HUES64 (cell line): ENCODE results near the gene AHCYL1.

ENCODE experiments used
- H3K27ac ChIP-seq: 2 replicates; pipeline ENCODE4 v1.7.0; 2013; ENCODE audit warnings: low read depth, low read length, inconsistent platforms
- H3K27me3 ChIP-seq: 2 replicates; pipeline ENCODE4 v1.6.1; 2013; ENCODE audit warnings: mild to moderate bottlenecking, low read length; ENCODE audit not compliant: insufficient read depth
- H3K36me3 ChIP-seq: 2 replicates; pipeline ENCODE4 v1.6.1; 2013; ENCODE audit warnings: mild to moderate bottlenecking, low read length; ENCODE audit not compliant: insufficient read depth
- H3K4me1 ChIP-seq: 2 replicates; pipeline ENCODE4 v1.6.1; 2013; ENCODE audit warnings: mild to moderate bottlenecking, low read length, moderate library complexity; ENCODE audit not compliant: insufficient read depth
- H3K4me3 ChIP-seq: 2 replicates; pipeline ENCODE4 v1.5.1; 2013; ENCODE audit warnings: mild to moderate bottlenecking, low read length, moderate library complexity
- H3K9ac ChIP-seq: 2 replicates; pipeline ENCODE4 v1.6.1; 2013; ENCODE audit warnings: mild to moderate bottlenecking, low read depth, low read length
- H3K9me3 ChIP-seq: 2 replicates; pipeline ENCODE4 v1.6.1; 2013; ENCODE audit warnings: low read depth, low read length; ENCODE audit not compliant: insufficient read depth
- WGBS: fragments of 150-250, 120-280 bp; methylation state at CpG from one replicate; pipeline ENCODE4 v1.1.7; 2013; ENCODE audit warnings: missing lambda C conversion rate; 5-methylcytosine and 5-hydroxymethylcytosine counted together

The AHCYL1 gene

DNA sequence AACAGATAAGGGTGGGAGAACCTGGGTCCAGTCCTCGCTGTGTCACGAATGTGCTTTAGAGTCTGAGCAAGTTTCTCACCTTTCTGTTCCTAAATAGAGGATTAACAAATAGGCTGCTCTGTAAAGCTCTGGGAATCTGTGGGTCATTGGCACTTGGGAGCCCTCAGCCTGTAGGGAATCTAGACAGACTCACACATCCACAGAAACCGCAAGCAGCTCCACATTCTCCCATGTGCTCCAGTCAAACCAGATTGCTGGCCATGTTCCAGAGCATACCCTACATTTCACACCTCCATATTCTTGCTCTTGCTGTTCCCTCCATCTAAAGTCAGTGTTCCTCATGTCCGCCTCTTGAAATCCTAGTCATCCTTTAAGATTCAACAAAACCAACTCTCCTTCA, 7.8 kb upstream of the AHCYL1 start:
- Histone ChIP-seq H3K4me1 (no peaks in the 10 kb centered on the region), H3K9ac (no peak overlapping the region), H3K4me3 (no peak overlapping the region), H3K36me3 (no peaks in the 10 kb centered on the region), H3K9me3 (no peaks in the 10 kb centered on the region), H3K27me3 (no peaks in the 10 kb centered on the region), H3K27ac (no peak overlapping the region)
- WGBS: 98% methylated on average over 4 of the region's 4 CpGs

- H3K27me3 ChIP-seq: no peaks in the 10 kb centered on the region
- H3K36me3 ChIP-seq: no peaks in the 10 kb centered on the region
- no peak overlapping the region for H3K27ac ChIP-seq
- no peak overlapping the region for H3K9ac ChIP-seq
- H3K4me1 ChIP-seq: no peaks in the 10 kb centered on the region
- H3K4me3 ChIP-seq: no peak overlapping the region
- WGBS: 94% methylated on average over 8 of the region's 8 CpGs
- no peaks in the 10 kb centered on the region for H3K9me3 ChIP-seq
These were observed 7.3 kb upstream of the AHCYL1 start for GRCh38 chr1:109977225-109977624.

GRCh38 chr1:109977657-109978378, 6.7 kb upstream of the AHCYL1 start:
- H3K27ac ChIP-seq: no peak overlapping the region
- 93% methylated on average over 12 of the region's 12 CpGs for WGBS

GRCh38 chr1:109978761-109979488, 5.6 kb upstream of the AHCYL1 start:
- H3K27me3 ChIP-seq: no peaks in the 10 kb centered on the region
- no peaks in the 10 kb centered on the region for H3K36me3 ChIP-seq
- H3K9me3 ChIP-seq: no peaks in the 10 kb centered on the region
- no peak overlapping the region for H3K4me3 ChIP-seq
- no peaks in the 10 kb centered on the region for H3K4me1 ChIP-seq
- no peak overlapping the region for H3K27ac ChIP-seq
- H3K9ac ChIP-seq: no peak overlapping the region
- 93% methylated on average over 9 of the region's 9 CpGs for WGBS

More at GRCh38 chr1:109977657-109978378, 6.7 kb upstream of the AHCYL1 start:
- Histone ChIP-seq H3K36me3 (no peaks in the 10 kb centered on the region), H3K4me1 (no peaks in the 10 kb centered on the region), H3K27me3 (no peaks in the 10 kb centered on the region), H3K9me3 (no peaks in the 10 kb centered on the region), H3K9ac (no peak overlapping the region), H3K4me3 (no peak overlapping the region)

- Histone ChIP-seq H3K27ac (no peak overlapping the region), H3K9me3 (no peaks in the 10 kb centered on the region), H3K4me1 (no peaks in the 10 kb centered on the region), H3K9ac (no peak overlapping the region), H3K36me3 (no peaks in the 10 kb centered on the region), H3K27me3 (no peaks in the 10 kb centered on the region), H3K4me3 (no peak overlapping the region)
- 85% methylated on average over 5 of the region's 5 CpGs for WGBS
These were observed 5.0 kb upstream of the AHCYL1 start for GRCh38 chr1:109979489-109980091.

GRCh38 chr1:109980324-109981003, 4.1 kb upstream of the AHCYL1 start:
- Histone ChIP-seq H3K9ac (no peak overlapping the region), H3K4me1 (peaks cover 1% of the 10 kb centered on the region; the same call in 1 of the 2 replicates), H3K27me3 (no peaks in the 10 kb centered on the region), H3K9me3 (no peaks in the 10 kb centered on the region), H3K4me3 (no peak overlapping the region), H3K27ac (no peak overlapping the region), H3K36me3 (no peaks in the 10 kb centered on the region)
- 74% methylated on average over 6 of the region's 6 CpGs for WGBS

- Histone ChIP-seq H3K9ac (no peak overlapping the region), H3K27ac (no peak overlapping the region), H3K4me3 (no peak overlapping the region), H3K36me3 (no peaks in the 10 kb centered on the region), H3K4me1 (peaks cover 6% of the 10 kb centered on the region), H3K27me3 (no peaks in the 10 kb centered on the region), H3K9me3 (no peaks in the 10 kb centered on the region)
- WGBS: 82% methylated on average over 4 of the region's 4 CpGs
These were observed 3.6 kb upstream of the AHCYL1 start for GRCh38 chr1:109981004-109981335.

DNA sequence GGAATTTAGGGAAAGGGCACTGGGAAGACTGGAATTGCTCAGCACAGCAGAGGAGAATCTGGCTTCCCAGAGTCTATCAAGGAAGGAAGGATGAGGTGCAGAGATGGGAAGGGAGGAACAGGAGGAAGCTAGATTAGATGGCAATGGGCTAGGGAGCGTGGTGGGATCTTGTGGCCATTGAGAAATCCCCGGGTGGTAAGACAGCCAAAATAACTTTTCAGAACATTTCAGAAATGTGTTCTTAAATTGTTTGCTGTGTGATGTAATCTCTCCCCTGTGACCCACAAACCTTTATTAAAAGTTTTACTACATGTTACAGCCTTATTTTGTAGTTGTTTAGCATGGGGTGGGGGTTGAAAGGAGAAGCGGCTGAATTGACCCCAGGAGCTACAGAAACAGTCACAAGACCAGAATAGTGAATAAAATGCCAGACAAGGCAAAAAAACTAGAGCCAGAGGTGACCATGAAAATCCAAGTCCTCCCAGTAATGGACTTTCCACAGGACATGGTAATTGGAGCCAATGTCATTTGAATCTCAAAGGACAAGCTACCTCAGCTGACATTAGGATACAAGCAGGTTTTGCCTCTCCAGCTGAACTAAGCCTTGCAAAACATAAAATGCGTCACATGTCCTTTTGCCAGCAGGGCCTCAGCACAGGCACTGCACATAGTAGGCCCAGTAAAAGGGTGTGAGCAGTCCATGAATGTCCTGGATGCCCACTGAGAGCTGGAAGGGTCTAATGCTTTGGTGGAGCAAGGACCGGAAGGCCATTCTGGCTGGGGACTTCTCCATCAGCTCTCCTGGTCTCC, 980 bp upstream of the AHCYL1 start:
- 88% methylated on average over 5 of the region's 5 CpGs for WGBS
- H3K27ac ChIP-seq: no peak overlapping the region
- H3K36me3 ChIP-seq: peaks cover 7% of the 10 kb centered on the region; the same call in 1 of the 2 replicates
- no peak overlapping the region for H3K9ac ChIP-seq
- H3K9me3 ChIP-seq: no peaks in the 10 kb centered on the region
- H3K27me3 ChIP-seq: no peaks in the 10 kb centered on the region
- H3K4me1 ChIP-seq: peaks cover 19% of the 10 kb centered on the region
- H3K4me3 ChIP-seq: no peak overlapping the region

DNA sequence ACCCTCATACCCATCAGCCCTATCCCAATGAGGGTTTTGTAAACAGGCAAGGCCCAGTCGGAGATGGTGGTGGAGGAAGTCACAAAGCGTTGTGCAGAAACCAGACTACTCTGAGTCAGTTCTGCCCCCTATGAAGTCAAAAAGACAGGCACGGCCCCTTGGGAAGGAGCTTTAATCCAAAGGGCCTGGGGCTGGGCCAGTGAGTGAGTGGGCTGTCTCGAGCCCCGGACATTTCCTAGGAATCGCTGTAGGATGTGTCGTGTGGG, 442 bp upstream of the AHCYL1 start:
- H3K27ac ChIP-seq: no peak overlapping the region
- 19% methylated on average over 7 of the region's 7 CpGs for WGBS
- H3K36me3 ChIP-seq: peaks cover 7% of the 10 kb centered on the region; the same call in 1 of the 2 replicates
- no peak overlapping the region for H3K9ac ChIP-seq
- H3K4me3 ChIP-seq: peak overlapping the region; percentile 17; the same call in 1 of the 2 replicates
- peaks cover 19% of the 10 kb centered on the region for H3K4me1 ChIP-seq
- no peaks in the 10 kb centered on the region for H3K27me3 ChIP-seq
- H3K9me3 ChIP-seq: no peaks in the 10 kb centered on the region

DNA sequence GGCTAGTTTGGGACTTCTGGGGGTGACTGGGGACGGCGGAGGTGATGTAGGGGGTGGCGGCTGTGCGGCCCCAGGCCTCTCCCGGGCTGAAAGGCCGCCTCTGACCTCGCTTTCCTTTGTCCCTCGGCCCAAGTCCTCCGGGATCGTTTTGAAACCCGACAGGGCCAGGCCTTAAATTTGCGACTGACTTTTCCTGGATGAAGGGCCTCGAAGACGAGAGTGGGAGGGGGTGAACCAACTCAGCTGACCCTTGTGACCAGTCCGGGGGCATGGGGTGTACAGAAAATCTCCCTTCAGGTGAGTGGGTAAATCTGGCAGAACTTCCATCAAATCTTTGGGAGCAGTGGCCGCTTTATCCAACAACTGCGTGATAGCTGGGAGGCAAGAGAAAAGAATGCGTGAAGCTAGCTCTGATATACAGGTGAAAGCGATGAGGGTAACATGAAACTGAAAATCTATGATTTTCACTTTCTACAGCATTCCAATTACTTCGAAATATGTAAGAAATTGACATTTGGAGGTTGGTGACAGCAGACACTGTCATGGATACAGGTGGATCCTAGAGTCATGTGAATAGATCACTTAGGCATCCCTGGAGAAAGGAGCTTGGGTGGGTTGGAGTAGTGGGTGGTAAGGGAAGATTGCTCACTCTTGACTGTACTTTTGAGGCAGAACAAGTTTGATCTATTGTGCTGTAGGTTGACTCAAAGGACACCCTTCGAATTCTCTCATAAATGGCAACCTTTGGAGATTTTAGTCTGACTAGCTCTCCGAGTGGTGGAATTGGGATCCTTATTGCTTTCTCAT, 885 bp downstream of the AHCYL1 start:
- WGBS: 12% methylated on average over 22 of the region's 22 CpGs
- Histone ChIP-seq H3K36me3 (peaks cover 14% of the 10 kb centered on the region), H3K27ac (peak overlapping the region; percentile 81), H3K9ac (peak overlapping the region; percentile 92), H3K4me1 (peaks cover 19% of the 10 kb centered on the region), H3K4me3 (peak overlapping the region; percentile 91), H3K27me3 (no peaks in the 10 kb centered on the region), H3K9me3 (no peaks in the 10 kb centered on the region)
